HG03066 (cell line): ENCODE data around the gene OR2K2.
"Not testable (repeated sequence)": the region's sequence is repeated elsewhere in the genome, so short reads cannot be mapped to it uniquely, and the experiment has no call there.

ENCODE experiments used
- ATAC-seq: cut with Tn5 transposase; IDR thresholded peaks from one replicate; pipeline ENCODE4 v1.9.1; 2021; ENCODE audit warnings: low read depth; ENCODE audit not compliant: unreplicated experiment

OR2K2 gene

GRCh38 chr9:111298731-111299598 lies 31.1 kb downstream of the OR2K2 start:
- ATAC-seq, result no peak

- no peak for ATAC-seq
Measured at GRCh38 chr9:111298111-111298510, 31.9 kb downstream of the OR2K2 start.

DNA sequence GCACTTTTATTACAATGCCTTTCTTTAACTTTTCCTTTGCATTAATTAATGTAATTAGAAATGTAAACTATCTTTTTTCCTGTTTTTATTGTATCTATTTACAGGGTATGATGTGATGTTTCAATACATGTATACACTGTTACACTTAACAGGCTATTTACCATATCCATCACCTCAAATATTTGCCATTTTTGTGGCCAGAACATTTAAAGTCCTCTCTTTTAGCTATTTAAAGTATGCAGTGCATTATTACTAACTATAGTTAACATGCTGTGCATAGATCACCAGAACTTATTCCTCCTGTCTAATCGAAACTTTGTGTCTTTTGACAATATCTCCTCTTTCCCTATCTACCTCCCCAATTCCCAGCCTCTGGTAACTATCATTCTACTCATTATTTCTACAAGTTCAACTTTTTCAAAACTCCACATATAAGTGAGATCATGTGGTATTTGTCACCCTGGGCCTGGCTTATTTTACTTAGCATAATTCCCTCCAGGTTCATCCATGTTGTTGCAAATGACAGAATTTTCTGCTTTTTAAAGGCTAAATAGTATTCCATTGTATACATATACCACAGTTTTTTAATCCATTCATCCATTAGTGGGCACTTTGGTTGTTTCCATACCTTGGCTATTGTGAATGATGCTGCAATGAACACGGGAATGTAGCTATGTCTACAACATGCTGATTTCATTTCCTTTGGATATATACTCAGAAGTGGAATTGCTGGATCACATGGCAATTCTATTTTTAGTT lies 32.8 kb downstream of the OR2K2 start:
- no peak for ATAC-seq

DNA sequence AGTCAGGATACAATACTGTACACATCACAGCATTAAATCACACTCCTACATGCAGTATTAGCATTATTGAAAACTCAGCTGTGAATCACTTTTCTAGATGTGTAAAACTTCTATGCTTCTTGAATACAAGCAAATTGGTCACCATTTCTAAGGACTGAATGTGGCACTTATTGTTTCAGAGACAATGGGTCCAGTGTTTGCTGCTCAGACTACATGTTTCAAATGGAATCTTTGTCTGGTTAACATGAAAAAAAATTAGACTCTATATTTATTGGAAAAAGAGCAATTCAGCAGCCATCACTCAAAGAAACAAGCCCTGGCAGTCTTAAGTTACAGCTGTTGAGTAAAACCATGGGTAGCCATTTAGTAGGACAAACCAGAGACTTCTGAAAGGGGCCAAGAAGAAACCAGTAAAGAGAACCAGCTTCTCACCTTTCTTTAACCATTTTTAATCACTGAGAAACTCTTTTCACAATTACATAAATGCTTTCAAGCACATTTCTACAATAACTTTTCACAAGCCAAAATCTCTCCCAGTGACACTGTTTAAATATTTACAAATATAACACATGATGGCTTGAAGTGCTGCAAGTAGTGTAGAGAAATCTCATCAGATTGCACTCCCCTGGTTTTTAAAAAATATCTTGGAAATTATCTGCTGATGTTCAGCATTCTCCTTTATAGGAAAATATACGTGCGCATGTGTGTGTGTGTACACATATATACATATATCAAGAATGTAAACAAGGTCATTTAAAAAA lies 35.2 kb downstream of the OR2K2 start:
- ATAC-seq, result no peak

GRCh38 chr9:111287127-111287526 lies 42.9 kb downstream of the OR2K2 start:
- ATAC-seq, result no peak

GRCh38 chr9:111284703-111285102 lies 45.3 kb downstream of the OR2K2 start:
- no peak for ATAC-seq

DNA sequence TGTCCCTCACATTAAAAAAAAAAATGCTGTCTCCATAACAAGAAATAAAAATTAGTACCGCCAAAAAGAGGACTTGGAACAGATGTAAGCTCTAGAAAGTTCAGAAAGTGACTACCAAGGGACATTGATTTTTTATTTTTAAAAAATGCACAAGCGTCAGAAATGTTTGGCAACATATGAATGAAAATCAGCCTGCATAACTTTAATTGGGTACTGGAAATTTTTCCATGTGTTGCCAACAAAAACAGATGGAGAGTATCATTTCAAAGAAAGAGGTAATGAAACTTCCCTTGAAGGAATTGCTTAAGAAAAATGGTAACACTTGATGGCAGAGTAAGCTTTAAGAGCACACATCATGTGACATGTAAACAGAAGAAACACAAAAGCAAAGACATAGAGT lies 47.2 kb downstream of the OR2K2 start:
- no peak for ATAC-seq

GRCh38 chr9:111280795-111281194 lies 49.2 kb downstream of the OR2K2 start:
- ATAC-seq, result not testable (repeated sequence)
